ENCODE data around the gene NUMA1.

The NUMA1 gene

DNA sequence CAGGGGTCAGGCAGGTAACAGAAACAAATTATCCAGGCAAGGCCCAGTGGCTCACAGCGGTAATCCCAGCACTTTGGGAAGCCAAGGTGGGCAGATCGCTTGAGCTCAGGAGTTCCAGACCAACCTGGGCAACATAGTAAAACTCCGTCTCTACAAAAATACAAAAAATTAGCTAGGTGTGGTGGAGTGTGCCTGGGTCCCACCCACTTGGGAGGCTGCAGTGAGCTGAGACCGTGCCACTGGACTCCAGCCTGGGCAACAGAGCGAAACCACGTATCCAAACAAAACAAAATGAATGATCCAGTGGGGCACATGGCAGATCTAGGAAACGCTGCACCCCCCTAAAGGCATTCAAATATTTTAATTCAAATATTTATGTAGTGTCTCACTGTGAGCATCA is 9.9 kb downstream of the NUMA1 start:
- TF ChIP-seq, protein P1, sequence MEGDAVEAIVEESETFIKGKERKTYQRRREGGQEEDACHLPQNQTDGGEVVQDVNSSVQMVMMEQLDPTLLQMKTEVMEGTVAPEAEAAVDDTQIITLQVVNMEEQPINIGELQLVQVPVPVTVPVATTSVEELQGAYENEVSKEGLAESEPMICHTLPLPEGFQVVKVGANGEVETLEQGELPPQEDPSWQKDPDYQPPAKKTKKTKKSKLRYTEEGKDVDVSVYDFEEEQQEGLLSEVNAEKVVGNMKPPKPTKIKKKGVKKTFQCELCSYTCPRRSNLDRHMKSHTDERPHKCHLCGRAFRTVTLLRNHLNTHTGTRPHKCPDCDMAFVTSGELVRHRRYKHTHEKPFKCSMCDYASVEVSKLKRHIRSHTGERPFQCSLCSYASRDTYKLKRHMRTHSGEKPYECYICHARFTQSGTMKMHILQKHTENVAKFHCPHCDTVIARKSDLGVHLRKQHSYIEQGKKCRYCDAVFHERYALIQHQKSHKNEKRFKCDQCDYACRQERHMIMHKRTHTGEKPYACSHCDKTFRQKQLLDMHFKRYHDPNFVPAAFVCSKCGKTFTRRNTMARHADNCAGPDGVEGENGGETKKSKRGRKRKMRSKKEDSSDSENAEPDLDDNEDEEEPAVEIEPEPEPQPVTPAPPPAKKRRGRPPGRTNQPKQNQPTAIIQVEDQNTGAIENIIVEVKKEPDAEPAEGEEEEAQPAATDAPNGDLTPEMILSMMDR (IDR thresholded peaks at IDR 0.05) = no peak

DNA sequence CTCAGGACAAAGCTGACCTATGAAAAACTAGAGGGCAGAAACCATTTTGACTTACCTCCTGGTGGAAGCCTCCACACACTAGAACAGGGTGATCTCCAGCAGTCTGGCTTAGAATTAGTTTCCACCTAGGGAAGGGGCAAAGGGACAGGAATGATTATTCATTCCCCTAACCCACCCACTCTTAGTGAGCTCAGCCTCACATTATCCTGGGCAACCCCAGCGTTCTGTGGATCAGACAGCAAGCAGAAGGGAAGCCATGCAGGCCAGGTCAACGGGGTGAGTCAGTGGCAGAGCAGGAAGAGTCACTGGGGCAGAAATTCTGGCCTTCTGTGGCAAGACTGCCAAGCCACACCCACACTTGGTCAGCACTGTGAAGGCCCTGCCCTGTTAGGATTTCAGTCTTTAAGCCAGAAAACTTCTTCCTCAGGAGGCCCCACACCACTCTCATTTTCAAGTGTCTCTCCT is 10.5 kb downstream of the NUMA1 start:
- TF ChIP-seq, protein P1 (IDR thresholded peaks at IDR 0.05) = no peak

DNA sequence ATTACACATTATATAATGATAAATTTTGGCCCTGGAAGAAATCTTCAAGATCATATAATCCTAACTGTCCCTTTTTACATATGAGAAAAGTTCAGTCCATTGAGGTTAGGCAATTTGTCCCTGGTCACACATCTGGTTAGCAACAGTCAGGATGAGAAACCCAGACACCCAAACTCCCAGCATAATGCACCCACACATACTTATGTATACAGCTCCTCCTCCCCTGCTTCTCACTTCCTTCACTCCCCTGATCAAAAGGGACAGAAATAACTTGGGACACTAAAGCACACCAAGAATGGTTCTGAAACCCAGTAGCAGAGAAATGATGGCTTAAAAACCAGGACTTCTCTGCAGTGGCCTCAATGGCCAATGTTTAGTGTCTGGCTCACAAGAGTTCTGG is 11.1 kb downstream of the NUMA1 start:
- TF ChIP-seq, protein P1 (IDR thresholded peaks at IDR 0.05) = no peak

DNA sequence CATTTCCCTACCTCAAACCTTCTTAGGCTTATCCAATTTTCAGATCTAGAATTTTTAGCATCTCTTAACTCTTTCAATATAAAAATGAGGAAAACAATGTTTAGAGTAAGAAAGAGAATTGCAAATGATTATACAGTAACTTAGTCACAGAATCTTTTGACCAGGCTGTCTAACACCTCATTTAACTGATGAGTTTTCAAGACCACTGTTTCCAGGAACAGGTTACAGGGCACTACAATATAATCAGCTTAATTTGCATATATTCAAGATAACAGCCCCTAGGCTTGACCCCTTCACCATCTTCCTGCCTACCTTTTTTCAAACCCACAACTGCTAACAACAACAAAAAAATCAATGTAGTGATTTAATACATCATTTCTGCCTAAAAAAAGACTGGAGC is 12.7 kb downstream of the NUMA1 start:
- TF ChIP-seq, protein P1 (IDR thresholded peaks at IDR 0.05) = no peak

DNA sequence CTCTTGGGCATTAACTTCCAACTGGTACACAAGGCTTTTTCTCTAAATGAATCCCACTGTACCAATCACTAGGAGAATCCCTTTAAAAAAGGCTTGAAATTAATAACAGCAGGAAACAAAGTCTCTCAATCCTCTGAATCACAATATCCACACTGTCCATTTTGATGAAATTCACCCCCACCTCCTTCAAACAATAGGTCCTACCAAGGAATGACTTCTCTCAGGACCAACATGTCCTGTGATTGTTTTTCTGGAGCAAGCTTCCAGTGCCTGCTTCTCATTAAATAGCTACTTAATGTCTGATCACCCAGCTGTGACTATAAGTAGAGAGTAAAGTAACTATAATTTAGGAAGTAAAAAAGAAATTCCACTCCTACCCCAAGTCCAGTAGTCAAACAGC is 13.1 kb downstream of the NUMA1 start:
- TF ChIP-seq, protein P1 (IDR thresholded peaks at IDR 0.05) = no peak

DNA sequence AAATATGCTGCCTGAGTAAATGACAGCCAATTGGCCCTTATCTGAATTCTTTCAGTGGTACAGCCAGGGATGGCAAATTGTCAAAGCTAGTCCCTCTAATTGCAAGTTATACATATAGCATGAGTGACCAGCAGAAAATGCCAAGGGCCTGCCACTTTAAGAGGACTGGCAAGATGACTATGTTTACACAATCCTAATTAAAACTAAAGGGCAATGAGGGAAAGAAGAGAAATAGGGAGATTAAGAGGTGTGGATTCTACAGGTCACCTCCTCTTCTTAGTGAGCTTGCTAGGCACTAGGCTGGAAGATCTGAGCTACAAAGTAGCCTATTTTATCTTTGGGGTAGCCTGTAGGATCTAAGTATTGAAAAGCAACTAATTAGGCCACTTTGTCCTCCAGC is 13.5 kb downstream of the NUMA1 start:
- TF ChIP-seq, protein P1 (IDR thresholded peaks at IDR 0.05) = no peak

DNA sequence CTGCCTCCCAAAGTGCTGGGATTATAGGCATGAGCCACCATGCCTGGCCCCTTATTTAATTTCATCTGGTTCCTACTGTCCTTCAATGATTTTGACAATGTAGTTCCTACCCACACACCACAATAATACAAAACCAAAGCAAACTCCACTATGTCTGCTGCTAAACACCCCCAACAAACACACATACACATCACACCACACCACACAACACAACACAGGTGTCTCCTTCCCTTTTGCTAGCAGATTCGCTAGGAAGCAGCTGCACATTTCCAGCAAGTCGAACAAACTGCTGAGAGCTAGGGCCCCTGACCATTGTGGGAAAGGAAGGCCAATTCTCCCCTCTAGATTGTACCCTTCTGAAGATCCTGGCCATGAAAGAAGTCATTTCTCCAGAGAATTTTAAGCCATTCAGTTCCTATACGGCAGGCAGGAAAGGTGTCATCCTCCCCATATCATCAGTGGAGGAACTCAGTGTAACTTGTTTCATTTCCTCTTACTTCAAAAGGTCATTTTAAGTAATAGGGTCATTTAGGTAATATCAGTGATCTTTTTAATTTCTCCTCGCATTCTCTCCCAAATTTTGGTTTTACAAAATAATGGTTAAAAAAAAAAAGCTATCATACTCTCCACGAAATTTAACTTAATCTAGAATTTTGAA is 18.5 kb downstream of the NUMA1 start:
- TF ChIP-seq, protein P1 (IDR thresholded peaks at IDR 0.05) = no peak
